Neuronal stem cell (in vitro differentiated cells): ENCODE data around the gene SUGP1.
A peak's percentile ranks its signal among the peaks of the same experiment; 100 is the strongest.

Source experiments
- DNase-seq: peaks from one replicate; pipeline ENCODE4 v3.0.0-alpha.2; 2013; ENCODE audit warnings: low spot score
- H2AFZ ChIP-seq: one replicate; pipeline ENCODE4 v1.6.1; 2013; ENCODE audit warnings: mild to moderate bottlenecking, low read length, inconsistent platforms
- H2AK5ac ChIP-seq: 2 replicates; pipeline ENCODE4 v1.6.1; 2013; ENCODE audit warnings: low read depth, mild to moderate bottlenecking, inconsistent platforms, low read length, moderate library complexity, mixed read lengths
- H2BK120ac ChIP-seq: 2 replicates; pipeline ENCODE4 v1.6.1; 2013; ENCODE audit warnings: low read depth, mild to moderate bottlenecking, inconsistent platforms, low read length, moderate library complexity, mixed read lengths
- H2BK12ac ChIP-seq: one replicate; pipeline ENCODE4 v1.6.1; 2013; ENCODE audit warnings: low read length, inconsistent platforms
- H2BK15ac ChIP-seq: 2 replicates; pipeline ENCODE4 v1.6.1; 2013; ENCODE audit warnings: mild to moderate bottlenecking, low read length, inconsistent platforms, mixed read lengths
- H2BK5ac ChIP-seq: one replicate; pipeline ENCODE4 v1.6.1; 2013; ENCODE audit warnings: inconsistent platforms, mild to moderate bottlenecking, low read length, moderate library complexity
- H3K14ac ChIP-seq: one replicate; pipeline ENCODE4 v1.6.1; 2013; ENCODE audit warnings: low read length, inconsistent platforms
- H3K18ac ChIP-seq: 2 replicates; pipeline ENCODE4 v1.6.1; 2013; ENCODE audit warnings: low read length, inconsistent platforms
- H3K23ac ChIP-seq: 2 replicates; pipeline ENCODE4 v1.6.1; 2013; ENCODE audit warnings: low read depth, mild to moderate bottlenecking, mixed read lengths, low read length, inconsistent platforms; ENCODE audit not compliant: poor library complexity
- H3K27ac ChIP-seq: replicated peaks from 3 replicates; pipeline ENCODE4 v1.5.1; 2013; ENCODE audit warnings: low read length, inconsistent platforms
- H3K27me3 ChIP-seq, 3 experiments: 2 replicates each; pipeline ENCODE4 v1.6.1; 2013; ENCODE audit warnings: low read length in 3 of 3, mild to moderate bottlenecking in 2 of 3, inconsistent platforms in 1 of 3, low read depth in 1 of 3, mixed read lengths in 1 of 3, moderate library complexity in 1 of 3; ENCODE audit not compliant: control insufficient read depth in 3 of 3, insufficient read depth in 3 of 3
- H3K36me3 ChIP-seq, 2 donors: replicated peaks in 1 of 2; 2 replicates each; pipeline ENCODE4 v1.6.1; 2013; ENCODE audit warnings: low read length in 2 of 2; ENCODE audit not compliant: control insufficient read depth in 2 of 2, insufficient read depth in 2 of 2
- H3K4ac ChIP-seq: 2 replicates; pipeline ENCODE4 v1.6.1; 2013; ENCODE audit warnings: inconsistent platforms, mild to moderate bottlenecking, low read length, moderate library complexity
- H3K4me1 ChIP-seq, 2 donors: 1 replicate in 1 of 2; 2 replicates in 1 of 2; pipeline ENCODE4 v1.6.1; 2013; ENCODE audit warnings: low read length in 2 of 2, low read depth in 1 of 2; ENCODE audit not compliant: control insufficient read depth in 2 of 2, insufficient read depth in 1 of 2
- H3K4me2 ChIP-seq: one replicate; pipeline ENCODE4 v1.6.1; 2013; ENCODE audit warnings: mild to moderate bottlenecking, low read length, inconsistent platforms; ENCODE audit not compliant: insufficient read depth, poor library complexity, severe bottlenecking
- H3K4me3 ChIP-seq, 2 donors: 2 replicates each; pipeline ENCODE4 v1.5.1; 2013; ENCODE audit warnings: low read length in 2 of 2, mild to moderate bottlenecking in 2 of 2, inconsistent platforms in 1 of 2, moderate library complexity in 1 of 2
- H3K79me1 ChIP-seq: one replicate; pipeline ENCODE4 v1.6.1; 2013; ENCODE audit warnings: low read depth, mild to moderate bottlenecking, inconsistent platforms, low read length, moderate library complexity
- H3K9ac ChIP-seq: one replicate; pipeline ENCODE4 v1.6.1; 2013; ENCODE audit warnings: mild to moderate bottlenecking, low read depth, low read length, inconsistent platforms; ENCODE audit not compliant: poor library complexity
- H3K9me3 ChIP-seq, 2 donors: replicated peaks in 1 of 2; 2 replicates each; pipeline versions ENCODE3 to v1.6.1; 2013; ENCODE audit warnings: low read length in 2 of 2, mild to moderate bottlenecking in 2 of 2, inconsistent platforms in 1 of 2, low read depth in 1 of 2, mixed read lengths in 1 of 2, moderate library complexity in 1 of 2; ENCODE audit not compliant: control insufficient read depth in 2 of 2, insufficient read depth in 1 of 2
- H4K8ac ChIP-seq: one replicate; pipeline ENCODE4 v1.6.1; 2013; ENCODE audit warnings: low read depth, mild to moderate bottlenecking, inconsistent platforms, low read length, moderate library complexity
- H4K91ac ChIP-seq: one replicate; pipeline ENCODE4 v1.6.1; 2013; ENCODE audit warnings: low read length, low read depth, mild to moderate bottlenecking, inconsistent platforms; ENCODE audit not compliant: poor library complexity
- WGBS, 2 donors: extraction: QIAGEN DNeasy Blood & Tissue Kit; methylation state at CpG; one replicate each; pipeline ENCODE4 v1.1.7; 2013; ENCODE audit warnings: missing lambda C conversion rate in 2 of 2, mixed read lengths in 1 of 2; ENCODE audit not compliant: insufficient read length in 2 of 2, insufficient replicate concordance in 1 of 2; ENCODE audit errors: extremely low coverage in 2 of 2; 5-methylcytosine and 5-hydroxymethylcytosine counted together

SUGP1 gene

DNA sequence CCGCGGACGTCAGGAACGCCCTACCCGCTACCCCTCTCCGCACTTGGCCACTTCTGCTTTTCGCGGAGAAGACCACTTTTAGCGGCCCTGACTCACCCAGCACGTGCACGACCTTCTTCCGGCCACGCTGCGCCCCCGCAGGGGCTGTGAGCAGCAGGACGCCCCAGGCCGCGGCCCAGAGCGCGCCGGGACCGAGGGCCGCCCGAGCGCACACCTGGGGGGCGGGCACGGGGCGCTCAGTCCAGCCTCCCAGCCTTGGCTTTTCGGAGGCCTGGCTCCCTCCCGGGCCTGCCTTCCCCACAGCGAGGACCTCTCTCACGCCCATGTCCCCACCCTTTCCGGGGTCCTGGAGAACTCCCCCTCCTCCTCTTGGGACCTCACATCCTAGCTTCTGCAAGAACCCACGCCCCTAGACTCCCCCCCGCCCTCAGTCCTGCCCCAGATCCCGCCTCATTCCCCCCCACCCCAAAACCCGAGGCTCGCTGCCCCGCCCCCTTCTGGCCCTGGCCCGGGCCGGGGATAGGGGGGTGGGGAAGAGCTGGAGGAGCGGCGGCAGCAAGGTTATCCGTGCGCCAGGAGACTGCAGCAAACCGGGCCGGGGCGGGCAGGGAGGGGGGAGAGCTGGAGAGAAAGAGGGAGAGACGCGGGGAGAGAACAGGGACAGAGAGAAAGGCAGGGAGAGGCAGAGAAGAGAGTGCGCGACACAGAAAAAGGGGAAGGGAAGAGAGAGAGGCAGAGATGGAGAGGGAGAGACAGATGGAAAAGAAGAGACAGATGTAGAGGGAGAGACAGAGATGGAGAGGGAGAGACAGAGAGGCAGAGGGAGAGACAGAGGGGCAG, 58.7 kb downstream of the SUGP1 start:
- H3K4ac ChIP-seq = peak overlapping the region; percentile 80
- no peak overlapping the region for H3K27ac ChIP-seq
- H3K79me1 ChIP-seq = no peaks in the 10 kb centered on the region
- H3K18ac ChIP-seq = peak overlapping the region; percentile 97
- peak; percentile 75 for DNase-seq
- peaks cover 5 to 10% of the 10 kb centered on the region in 2 donors for H3K9me3 ChIP-seq
- peak overlapping the region; percentile 84 for H2BK15ac ChIP-seq
- peak overlapping the region; percentile 87 for H3K9ac ChIP-seq
- peak overlapping the region; percentile 58 for H3K14ac ChIP-seq
- no CpG with 5 or more reads among the region's 52 CpGs for WGBS, 2 donors
- peak overlapping the region; percentile 72 for H3K4me2 ChIP-seq
- H3K4me1 ChIP-seq = peaks cover 13 to 18% of the 10 kb centered on the region in 2 donors
- peak overlapping the region; percentile 98 for H2AK5ac ChIP-seq
- peak overlapping the region; percentile 39 to 82 for H3K4me3 ChIP-seq
- peaks cover 0 to 16% (median 15%) of the 10 kb centered on the region in 3 experiments for H3K27me3 ChIP-seq
- H2BK120ac ChIP-seq = peak overlapping the region; percentile 84
- H4K91ac ChIP-seq = peak overlapping the region; percentile 89
- peak overlapping the region; percentile 54 for H4K8ac ChIP-seq
- H2BK12ac ChIP-seq = peak overlapping the region; percentile 14
- peaks cover 0 to 13% of the 10 kb centered on the region in 2 donors for H3K36me3 ChIP-seq
- H2BK5ac ChIP-seq = no peak overlapping the region
- H3K23ac ChIP-seq = peak overlapping the region; percentile 92
- H2AFZ ChIP-seq = peak overlapping the region; percentile 92

DNA sequence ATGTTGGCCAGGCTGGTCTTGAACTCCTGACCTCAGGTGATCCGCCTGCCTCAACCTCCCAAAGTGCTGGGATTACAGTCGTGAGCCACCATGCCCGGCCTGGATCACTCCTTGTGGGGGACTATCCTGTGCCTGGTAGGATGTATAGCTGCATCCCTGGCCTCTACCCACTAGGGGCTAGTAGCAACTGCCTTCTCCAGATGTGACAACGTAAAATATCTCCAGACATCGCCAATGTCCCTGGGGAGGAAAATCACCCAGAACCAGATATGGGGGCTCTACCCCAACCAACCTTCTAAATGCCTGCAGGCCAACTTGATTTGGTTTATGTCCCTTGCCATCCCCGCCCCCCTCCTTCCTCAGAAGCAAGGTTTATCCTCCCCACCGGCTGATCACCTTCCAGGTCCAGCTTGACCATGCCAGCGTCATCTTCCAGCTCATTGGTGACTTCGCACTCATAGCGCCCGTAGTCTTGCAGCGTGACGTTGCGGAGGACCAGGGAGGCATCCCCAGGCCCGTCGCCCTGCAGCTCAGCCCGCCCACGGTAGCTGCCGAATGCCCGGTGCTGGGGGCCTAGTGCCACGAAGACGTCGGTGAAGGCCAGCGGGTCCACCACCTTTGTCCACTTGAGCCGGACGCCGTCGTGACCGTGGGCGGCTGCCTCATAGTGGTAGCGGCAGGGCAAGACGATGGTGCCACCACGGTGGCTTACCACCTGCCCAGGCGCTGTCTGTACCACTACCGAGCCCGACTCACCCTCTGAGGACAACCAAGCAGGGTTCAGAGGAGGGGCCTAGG, 59.7 kb downstream of the SUGP1 start:
- Histone ChIP-seq H3K14ac (no peak overlapping the region), H3K4me3 (peak overlapping the region; percentile 14 to 82), H3K4me2 (peak overlapping the region; percentile 72), H2BK120ac (peak overlapping the region; percentile 84), H3K23ac (peak overlapping the region; percentile 94), H2BK5ac (no peak overlapping the region), H3K36me3 (peaks cover 0 to 13% of the 10 kb centered on the region in 2 donors), H3K79me1 (no peaks in the 10 kb centered on the region), H2BK12ac (peak overlapping the region; percentile 92), H3K4ac (peak overlapping the region; percentile 92), H3K18ac (peak overlapping the region; percentile 97), H3K9me3 (peaks cover 5 to 10% of the 10 kb centered on the region in 2 donors), H3K4me1 (peaks cover 19 to 22% of the 10 kb centered on the region in 2 donors), H3K27me3 (peaks cover 0 to 16% (median 15%) of the 10 kb centered on the region in 3 experiments), H3K9ac (peak overlapping the region; percentile 79), H4K91ac (peak overlapping the region; percentile 89), H2AFZ (peak overlapping the region; percentile 92), H2AK5ac (peak overlapping the region; percentile 98), H3K27ac (peak overlapping the region; percentile 20), H2BK15ac (peak overlapping the region; percentile 84), H4K8ac (no peak overlapping the region)
- no CpG with 5 or more reads among the region's 36 CpGs for WGBS, 2 donors
- DNase-seq = no peak

DNA sequence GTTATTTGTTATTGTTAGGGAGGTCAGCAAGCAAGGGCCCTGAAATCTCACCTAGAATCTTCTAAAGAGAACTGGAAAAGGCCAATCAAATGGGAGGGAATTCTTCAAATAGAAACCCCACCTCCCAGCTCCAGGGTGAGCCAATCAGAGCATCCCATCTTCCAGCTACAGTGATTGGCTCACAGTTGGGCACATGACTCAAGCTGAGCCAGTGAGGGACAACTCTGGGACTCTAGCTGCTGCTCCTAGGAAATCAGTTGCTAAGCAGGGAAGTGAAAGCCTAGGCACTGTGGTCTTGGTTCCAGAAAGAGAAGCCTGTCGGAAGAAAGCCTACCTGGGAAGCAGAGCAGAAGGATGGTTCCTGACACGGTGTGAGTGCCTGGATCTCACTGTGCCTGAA, 60.6 kb downstream of the SUGP1 start:
- H3K9ac ChIP-seq = no peak overlapping the region
- no peak overlapping the region for H2BK5ac ChIP-seq
- H4K8ac ChIP-seq = no peak overlapping the region
- peaks cover 19 to 23% of the 10 kb centered on the region in 2 donors for H3K4me1 ChIP-seq
- H3K14ac ChIP-seq = no peak overlapping the region
- no peak overlapping the region for H3K18ac ChIP-seq
- H3K23ac ChIP-seq = no peak overlapping the region
- no peak overlapping the region for H2BK12ac ChIP-seq
- H2AFZ ChIP-seq = no peak overlapping the region
- H3K36me3 ChIP-seq = peaks cover 0 to 13% of the 10 kb centered on the region in 2 donors
- H3K4me3 ChIP-seq = no peak overlapping the region
- DNase-seq = no peak
- WGBS, 2 donors = no CpG with 5 or more reads among the region's 2 CpGs
- peaks cover 5 to 10% of the 10 kb centered on the region in 2 donors for H3K9me3 ChIP-seq
- peaks cover 0 to 16% (median 15%) of the 10 kb centered on the region in 3 experiments for H3K27me3 ChIP-seq
- no peak overlapping the region for H3K27ac ChIP-seq
- no peaks in the 10 kb centered on the region for H3K79me1 ChIP-seq
- no peak overlapping the region for H2BK15ac ChIP-seq
- H2BK120ac ChIP-seq = no peak overlapping the region
- H4K91ac ChIP-seq = no peak overlapping the region
- no peak overlapping the region for H2AK5ac ChIP-seq
- no peak overlapping the region for H3K4ac ChIP-seq
- no peak overlapping the region for H3K4me2 ChIP-seq
